GM18526 (cell line): ENCODE results near the gene ATXN10.

Source experiments
- POLR2A ChIP-seq: IDR thresholded peaks from 3 replicates; pipeline ENCODE4 v1.6.1; 2011; ENCODE audit not compliant: insufficient read length; ENCODE audit errors: extremely low read depth

Gene ATXN10

DNA sequence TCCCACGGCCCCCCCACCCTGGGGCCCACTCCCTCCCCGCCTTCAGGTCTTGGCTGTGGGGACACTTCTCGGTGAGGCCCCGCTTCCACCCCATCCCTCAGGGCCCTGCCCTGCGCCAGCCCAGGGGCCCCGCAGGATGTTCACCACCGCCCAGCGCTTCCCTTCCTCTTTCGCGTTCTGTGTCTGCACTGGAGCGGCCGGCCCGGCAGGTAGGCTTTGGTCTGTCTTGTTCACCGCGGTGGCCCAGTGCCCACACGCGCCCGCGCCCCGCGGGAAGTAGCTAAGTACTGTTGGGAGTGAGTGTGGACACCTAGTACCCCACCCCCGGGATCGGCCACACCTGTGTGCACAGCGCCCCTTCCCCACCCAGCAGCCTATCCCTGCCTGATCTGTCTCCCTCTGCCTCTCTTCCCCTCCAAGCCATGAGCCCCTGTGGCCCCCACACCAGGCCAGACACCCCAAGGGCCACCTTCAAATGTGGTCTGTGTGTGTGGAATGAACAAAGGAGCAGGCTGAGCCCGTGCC lies 219.9 kb downstream of the ATXN10 start:
- TF ChIP-seq POLR2A: no peak

DNA sequence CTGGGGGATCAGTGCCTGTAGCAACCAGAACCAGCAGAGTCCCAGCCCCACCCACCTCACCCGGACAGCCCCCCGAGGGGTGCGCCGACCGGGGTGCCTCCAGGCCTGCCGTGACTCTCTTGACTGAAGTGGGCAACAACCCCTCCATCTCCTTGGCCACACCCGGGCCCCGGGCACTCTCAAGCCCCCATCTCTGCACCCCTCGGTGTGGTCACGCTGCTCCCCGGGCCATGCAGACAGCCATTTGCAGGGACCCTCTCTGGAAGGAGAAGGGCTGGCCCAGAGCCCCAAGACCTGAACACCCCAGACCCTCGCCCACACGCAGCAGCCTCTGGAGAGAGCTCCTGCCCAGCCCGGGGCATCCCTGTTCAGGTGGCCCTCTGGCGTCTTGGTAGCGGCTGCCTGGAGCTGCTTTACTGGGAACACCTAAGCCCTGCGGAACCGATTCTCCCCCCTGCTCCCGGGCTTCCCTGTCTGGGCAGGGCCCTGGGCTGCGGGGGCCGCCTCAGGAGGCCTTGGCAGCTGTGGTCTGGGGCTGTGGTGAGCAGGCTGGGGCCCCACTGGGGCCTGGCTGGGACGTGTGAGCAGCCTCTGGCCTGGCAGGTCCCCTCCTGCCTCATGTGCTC lies 220.5 kb downstream of the ATXN10 start:
- no peak for TF ChIP-seq POLR2A

DNA sequence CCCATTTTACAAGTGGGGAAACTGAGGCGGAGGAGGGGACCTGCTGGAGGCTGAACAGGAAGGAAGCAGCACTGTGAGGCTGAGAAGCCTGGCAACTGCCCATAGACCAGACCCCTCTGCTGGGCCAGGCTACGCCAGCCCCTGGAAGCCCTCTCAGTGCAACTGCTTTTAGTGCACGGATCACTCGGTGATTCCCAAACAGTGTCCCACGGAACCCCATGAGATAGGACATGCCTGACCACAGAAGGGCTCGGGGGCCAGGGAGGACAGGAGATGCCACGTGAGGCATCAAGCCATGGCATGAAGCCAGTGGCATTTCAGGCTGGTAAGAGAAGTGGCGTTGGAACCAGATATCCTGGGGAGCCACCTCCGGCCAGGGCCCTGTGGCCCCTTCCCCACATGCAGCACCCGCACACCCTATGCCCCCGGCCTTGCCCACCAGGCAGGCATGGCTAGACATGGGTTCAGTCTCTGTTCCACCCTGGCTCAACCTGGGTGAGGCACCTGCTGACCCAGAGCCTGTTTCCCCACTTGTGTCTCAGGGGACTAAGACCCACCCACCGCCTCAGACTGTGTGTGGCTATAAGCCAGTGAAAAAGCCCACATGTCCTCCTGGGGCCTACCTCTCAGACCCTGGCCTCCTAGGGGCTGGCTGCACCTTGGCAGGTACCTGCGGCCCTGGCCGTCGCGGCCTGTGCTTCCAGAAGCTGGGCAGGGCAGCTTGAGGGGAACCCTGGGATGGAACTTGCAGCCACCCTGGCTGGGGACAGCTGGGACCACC lies 221.2 kb downstream of the ATXN10 start:
- TF ChIP-seq POLR2A: no peak

DNA sequence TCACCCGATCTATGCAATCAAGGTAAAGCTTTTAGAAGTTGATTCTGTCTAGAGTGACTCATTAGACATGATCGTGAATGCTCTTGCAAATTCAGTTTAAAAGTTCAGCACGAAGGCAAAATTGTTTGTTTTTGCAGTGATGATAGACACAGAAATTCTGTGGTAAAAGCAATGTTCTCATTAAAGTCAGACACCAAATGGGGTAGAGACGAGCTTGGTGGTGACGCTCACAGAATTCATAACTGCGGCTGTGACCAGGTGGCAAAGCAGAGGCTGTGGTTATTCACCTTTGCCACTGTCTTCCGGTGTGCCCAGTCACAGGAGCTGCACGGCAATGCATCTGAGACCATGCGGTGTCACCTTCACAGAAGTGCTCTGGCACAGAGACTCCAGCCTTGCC lies 221.9 kb downstream of the ATXN10 start:
- TF ChIP-seq POLR2A: no peak
